ENCODE data around the gene TFAM.
"Not testable (repeated sequence)": the region's sequence is repeated elsewhere in the genome, so short reads cannot be mapped to it uniquely, and the experiment has no call there.

TFAM gene

GRCh38 chr10:58373442-58373827 is 11.8 kb upstream of the TFAM start:
- DNase-seq = no peak

- no peak for DNase-seq
Observed at GRCh38 chr10:58382489-58382995, 2.7 kb upstream of the TFAM start.

- DNase-seq = peak; percentile 23
Observed at GRCh38 chr10:58384095-58384494, 1.1 kb upstream of the TFAM start.

GRCh38 chr10:58384544-58384998 is 639 bp upstream of the TFAM start:
- DNase-seq = peak; percentile 23

- peak; percentile 25 for DNase-seq
Observed at GRCh38 chr10:58385784-58386112, 538 bp downstream of the TFAM start.

- no peak for DNase-seq
Observed at GRCh38 chr10:58389024-58389423, 3.8 kb downstream of the TFAM start.

GRCh38 chr10:58393317-58393716 is 8.1 kb downstream of the TFAM start:
- DNase-seq = no peak

GRCh38 chr10:58394471-58394870 is 9.3 kb downstream of the TFAM start:
- DNase-seq = no peak

- DNase-seq = no peak
Observed at GRCh38 chr10:58396057-58396456, 10.8 kb downstream of the TFAM start.

- no peak for DNase-seq
Observed at GRCh38 chr10:58397830-58398229, 12.6 kb downstream of the TFAM start.

- DNase-seq = no peak
Observed at GRCh38 chr10:58399410-58399809, 14.2 kb downstream of the TFAM start.

GRCh38 chr10:58400609-58401008 is 15.4 kb downstream of the TFAM start:
- no peak for DNase-seq

- DNase-seq = no peak
Observed at GRCh38 chr10:58404001-58404400, 18.8 kb downstream of the TFAM start.

GRCh38 chr10:58409956-58410610 is 24.9 kb downstream of the TFAM start:
- DNase-seq = no peak

- no peak for DNase-seq
Observed at GRCh38 chr10:58412502-58412961, 27.3 kb downstream of the TFAM start.

- peak; percentile 2 for DNase-seq
Observed at GRCh38 chr10:58414270-58415041, 29.2 kb downstream of the TFAM start.

GRCh38 chr10:58415757-58416156 is 30.5 kb downstream of the TFAM start:
- no peak for DNase-seq

GRCh38 chr10:58417902-58418301 is 32.7 kb downstream of the TFAM start:
- DNase-seq = not testable (repeated sequence)

- no peak for DNase-seq
Observed at GRCh38 chr10:58424176-58424575, 39.0 kb downstream of the TFAM start.

- not testable (repeated sequence) for DNase-seq
Observed at GRCh38 chr10:58428436-58428835, 43.2 kb downstream of the TFAM start.

GRCh38 chr10:58431903-58432302 is 46.7 kb downstream of the TFAM start:
- no peak for DNase-seq

GRCh38 chr10:58433066-58433465 is 47.9 kb downstream of the TFAM start:
- DNase-seq = no peak

GRCh38 chr10:58433571-58433970 is 48.4 kb downstream of the TFAM start:
- no peak for DNase-seq

- DNase-seq = no peak
Observed at GRCh38 chr10:58435297-58435985, 50.2 kb downstream of the TFAM start.
